Vagina (tissue), 2 donors: Measurements from ENCODE around the gene CELF4. TPM values are rescaled to one million over a fixed set of nuclear protein-coding genes. Genes with fewer than 3 reads are reported as not detected.

Experiments
- DNase-seq, 2 donors: peaks; one replicate each; pipeline ENCODE4 v3.0.0-alpha.2; 2017; ENCODE audit errors: extremely low spot score in 2 of 2
- H3K27ac ChIP-seq: fragments of 200-600 bp; sonication (generic); one replicate; pipeline ENCODE4 v1.5.1; 2019
- H3K27me3 ChIP-seq: fragments of 200-600 bp; sonication (generic); one replicate; pipeline ENCODE4 v1.5.1; 2019
- H3K36me3 ChIP-seq, 2 donors: fragments of 200-600 bp; sonication (generic); one replicate each; pipeline ENCODE4 v1.5.1; 2017 to 2019
- H3K4me1 ChIP-seq: fragments of 200-600 bp; sonication (generic); one replicate; pipeline ENCODE4 v1.5.1; 2019
- H3K4me3 ChIP-seq, 2 donors: fragments of 200-600 bp; sonication (generic); 1 replicate in 1 of 2; 2 replicates in 1 of 2; pipeline ENCODE4 v1.5.1; 2016 to 2019
- H3K9me3 ChIP-seq: fragments of 200-600 bp; sonication (generic); one replicate; pipeline ENCODE4 v1.5.1; 2019
- POLR2A ChIP-seq, 2 donors: fragments of 450-650 bp; IDR thresholded peaks; one replicate each; pipeline ENCODE4 v1.6.1; 2017; ENCODE audit warnings: antibody characterized with exemption in 2 of 2, mild to moderate bottlenecking in 2 of 2, moderate library complexity in 2 of 2
- POLR2AphosphoS5 ChIP-seq, 2 donors: sonication (generic); formaldehyde crosslinking; IDR thresholded peaks; one replicate each; pipeline ENCODE4 v1.9.0; 2017; ENCODE audit warnings: antibody characterized with exemption in 2 of 2, mild to moderate bottlenecking in 2 of 2, low read depth in 1 of 2; ENCODE audit not compliant: insufficient read depth in 1 of 2
- intact Hi-C: fragments of 100-400 bp; cut with DNase I; formaldehyde crosslinking; loops from one replicate; pipeline ENCODE4 v1.15.1; 2023
- total RNA-seq: library from RNA; depleted of rRNA; stranded (reverse); fragments of >200 nt; gene quantifications from one replicate; pipeline ENCODE4 v1.2.3, GENCODE V29; 2016
- TF ChIP-seq, protein P1 (sequence below), 3 experiments: fragments of 450-650 bp in 2 of 3; fragments of 200-600 bp in 1 of 3; sonication (generic) in 1 of 3; IDR thresholded peaks; one replicate each; pipeline ENCODE4 v1.5.1; 2017 to 2019; ENCODE audit warnings: antibody characterized with exemption in 3 of 3, mild to moderate bottlenecking in 2 of 3, moderate library complexity in 2 of 3

The CELF4 gene
- total RNA-seq, 1 donor from 2014 or later = 2.2 TPM

DNA sequence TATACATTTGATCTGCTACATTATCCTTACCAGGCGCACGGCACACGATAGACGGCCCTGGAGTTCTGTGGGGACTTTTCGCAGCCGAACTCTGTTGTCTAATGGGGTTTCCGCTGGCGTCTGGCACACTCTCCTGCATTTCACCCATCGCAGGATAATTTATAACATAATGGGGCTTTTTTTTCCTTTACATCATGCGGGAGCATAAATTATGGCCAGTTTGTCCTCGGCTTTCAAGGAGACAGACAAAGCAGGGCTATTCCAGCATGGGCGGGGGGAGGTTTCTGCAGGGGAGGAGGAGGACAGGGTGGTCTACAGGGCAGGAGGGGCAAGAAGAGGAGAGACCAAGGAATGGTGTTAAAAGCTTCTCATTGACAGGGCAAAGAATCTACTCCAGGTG, 279.8 kb downstream of the CELF4 start:
- H3K27me3 ChIP-seq = no peaks in the 10 kb centered on the region
- intact Hi-C loops = no loop called here
- H3K36me3 ChIP-seq = no peaks in the 10 kb centered on the region
- no peak overlapping the region for H3K27ac ChIP-seq
- no peaks in the 10 kb centered on the region for H3K9me3 ChIP-seq
- TF ChIP-seq, protein P1, sequence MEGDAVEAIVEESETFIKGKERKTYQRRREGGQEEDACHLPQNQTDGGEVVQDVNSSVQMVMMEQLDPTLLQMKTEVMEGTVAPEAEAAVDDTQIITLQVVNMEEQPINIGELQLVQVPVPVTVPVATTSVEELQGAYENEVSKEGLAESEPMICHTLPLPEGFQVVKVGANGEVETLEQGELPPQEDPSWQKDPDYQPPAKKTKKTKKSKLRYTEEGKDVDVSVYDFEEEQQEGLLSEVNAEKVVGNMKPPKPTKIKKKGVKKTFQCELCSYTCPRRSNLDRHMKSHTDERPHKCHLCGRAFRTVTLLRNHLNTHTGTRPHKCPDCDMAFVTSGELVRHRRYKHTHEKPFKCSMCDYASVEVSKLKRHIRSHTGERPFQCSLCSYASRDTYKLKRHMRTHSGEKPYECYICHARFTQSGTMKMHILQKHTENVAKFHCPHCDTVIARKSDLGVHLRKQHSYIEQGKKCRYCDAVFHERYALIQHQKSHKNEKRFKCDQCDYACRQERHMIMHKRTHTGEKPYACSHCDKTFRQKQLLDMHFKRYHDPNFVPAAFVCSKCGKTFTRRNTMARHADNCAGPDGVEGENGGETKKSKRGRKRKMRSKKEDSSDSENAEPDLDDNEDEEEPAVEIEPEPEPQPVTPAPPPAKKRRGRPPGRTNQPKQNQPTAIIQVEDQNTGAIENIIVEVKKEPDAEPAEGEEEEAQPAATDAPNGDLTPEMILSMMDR (IDR thresholded peaks at IDR 0.05) = no peak
- TF ChIP-seq POLR2AphosphoS5 (IDR thresholded peaks at IDR 0.05; ENCODE audit: insufficient read depth in 1 of 2, low read depth in 1 of 2) (no peak), POLR2A (IDR thresholded peaks at IDR 0.05) (no peak)
- H3K4me1 ChIP-seq = no peaks in the 10 kb centered on the region
- DNase-seq = no peak
- H3K4me3 ChIP-seq = no peak overlapping the region

GRCh38 chr18:37284260-37284659, 281.3 kb downstream of the CELF4 start:
- DNase-seq = no peak
- Histone ChIP-seq H3K4me1 (no peaks in the 10 kb centered on the region), H3K27me3 (no peaks in the 10 kb centered on the region), H3K4me3 (no peak overlapping the region), H3K27ac (no peak overlapping the region), H3K36me3 (no peaks in the 10 kb centered on the region), H3K9me3 (no peaks in the 10 kb centered on the region)
- TF ChIP-seq, protein P1 (IDR thresholded peaks at IDR 0.05) = no peak
- TF ChIP-seq POLR2AphosphoS5 (IDR thresholded peaks at IDR 0.05; ENCODE audit: insufficient read depth in 1 of 2, low read depth in 1 of 2) (no peak), POLR2A (IDR thresholded peaks at IDR 0.05) (no peak)
- intact Hi-C loops = no loop called here

GRCh38 chr18:37282386-37283037, 283.1 kb downstream of the CELF4 start:
- TF ChIP-seq, protein P1 (IDR thresholded peaks at IDR 0.05) = no peak
- no peak for TF ChIP-seq POLR2A (IDR thresholded peaks at IDR 0.05)
- no peak for TF ChIP-seq POLR2AphosphoS5 (IDR thresholded peaks at IDR 0.05; ENCODE audit: insufficient read depth in 1 of 2, low read depth in 1 of 2)
- intact Hi-C loops = no loop called here
- no peak overlapping the region for H3K27ac ChIP-seq
- no peaks in the 10 kb centered on the region for H3K9me3 ChIP-seq
- H3K4me3 ChIP-seq = no peak overlapping the region
- no peaks in the 10 kb centered on the region for H3K36me3 ChIP-seq
- no peaks in the 10 kb centered on the region for H3K27me3 ChIP-seq
- H3K4me1 ChIP-seq = no peaks in the 10 kb centered on the region
- DNase-seq = no peak

- DNase-seq = no peak
- intact Hi-C loops = no loop called here
- Histone ChIP-seq H3K9me3 (no peaks in the 10 kb centered on the region), H3K27ac (no peak overlapping the region), H3K4me1 (no peaks in the 10 kb centered on the region), H3K4me3 (no peak overlapping the region), H3K36me3 (no peaks in the 10 kb centered on the region), H3K27me3 (no peaks in the 10 kb centered on the region)
- TF ChIP-seq POLR2AphosphoS5 (IDR thresholded peaks at IDR 0.05; ENCODE audit: insufficient read depth in 1 of 2, low read depth in 1 of 2) (no peak), POLR2A (IDR thresholded peaks at IDR 0.05) (no peak)
- TF ChIP-seq, protein P1 (IDR thresholded peaks at IDR 0.05) = no peak
Observed at GRCh38 chr18:37280701-37281393, 284.8 kb downstream of the CELF4 start.

DNA sequence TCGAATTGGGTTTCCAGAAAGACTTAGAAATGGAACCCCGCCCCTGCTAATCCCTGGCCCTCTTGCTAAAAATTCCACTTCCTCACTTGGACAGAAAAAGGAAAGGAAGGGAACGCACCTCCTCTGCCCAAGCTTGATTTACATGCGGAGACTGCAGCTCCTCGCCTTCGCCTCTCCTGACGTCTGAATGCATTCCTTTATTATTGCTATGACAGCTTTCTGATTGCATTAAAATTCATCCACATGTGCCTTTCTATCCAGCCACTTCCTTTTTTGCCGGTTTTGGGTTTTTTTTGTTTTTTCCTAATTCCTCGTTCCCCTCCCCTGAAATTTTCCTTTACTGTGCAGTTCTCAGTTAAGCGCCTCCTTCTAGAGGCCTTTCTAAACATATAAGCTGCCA, 287.8 kb downstream of the CELF4 start:
- no peaks in the 10 kb centered on the region for H3K27me3 ChIP-seq
- TF ChIP-seq POLR2A (IDR thresholded peaks at IDR 0.05) (no peak), POLR2AphosphoS5 (IDR thresholded peaks at IDR 0.05; ENCODE audit: insufficient read depth in 1 of 2, low read depth in 1 of 2) (no peak)
- TF ChIP-seq, protein P1 (IDR thresholded peaks at IDR 0.05) = no peak
- no peak overlapping the region for H3K4me3 ChIP-seq
- intact Hi-C loops = no loop called here
- no peaks in the 10 kb centered on the region for H3K9me3 ChIP-seq
- H3K36me3 ChIP-seq = no peaks in the 10 kb centered on the region
- peaks cover 8% of the 10 kb centered on the region for H3K4me1 ChIP-seq
- no peak overlapping the region for H3K27ac ChIP-seq
- no peak for DNase-seq
